Ureter (tissue), 1 donor: Measurements from ENCODE around the gene DUSP22. TPM values are rescaled to one million over a fixed set of nuclear protein-coding genes. Genes with fewer than 3 reads are reported as not detected.

Source experiments
- DNase-seq: peaks from one replicate; pipeline ENCODE4 v3.0.0-alpha.2; 2020; ENCODE audit warnings: low spot score
- total RNA-seq: library from RNA; stranded (reverse); gene quantifications from one replicate; pipeline ENCODE4 v1.2.4, GENCODE V29; 2023
- donor health status: DM: yes; HTN: yes; CAD: no.

Gene DUSP22
- total RNA-seq, 1 donor from 2014 or later = 48.9 TPM

- peak; percentile 48 for DNase-seq
Measured at GRCh38 chr6:296151-297122, 4.2 kb downstream of the DUSP22 start.

DNA sequence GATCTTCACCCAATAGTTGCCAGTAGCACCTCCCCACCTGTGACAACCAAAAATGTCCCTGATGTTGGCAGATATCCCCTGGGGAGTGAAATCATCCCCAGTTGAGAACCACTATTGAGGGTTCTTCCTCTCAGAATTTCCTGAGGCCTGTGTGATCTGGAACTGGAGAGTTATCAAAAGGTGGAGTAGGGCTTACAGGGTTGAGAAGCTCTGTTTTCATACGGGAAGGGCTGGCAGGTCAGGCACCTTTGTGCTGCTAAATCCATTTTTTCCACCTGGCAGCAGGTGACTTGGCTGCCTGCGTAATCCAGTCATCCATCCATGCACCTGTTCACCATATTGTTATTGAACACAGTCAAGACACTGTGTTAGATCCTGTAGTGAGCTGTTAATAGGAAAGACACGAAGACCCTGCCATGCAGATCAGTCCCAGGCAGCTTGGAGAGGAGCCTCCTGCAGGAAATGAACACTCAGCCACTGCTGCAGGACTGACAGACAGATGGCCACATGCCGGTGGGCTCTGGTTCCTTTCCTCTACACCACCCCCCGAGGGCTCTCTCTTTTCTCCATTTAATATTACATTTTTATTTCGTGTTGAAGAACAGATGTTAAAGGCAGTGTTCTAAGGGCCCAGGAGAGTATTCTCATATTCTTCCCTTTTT, 5.4 kb downstream of the DUSP22 start:
- DNase-seq = peak; percentile 34

DNA sequence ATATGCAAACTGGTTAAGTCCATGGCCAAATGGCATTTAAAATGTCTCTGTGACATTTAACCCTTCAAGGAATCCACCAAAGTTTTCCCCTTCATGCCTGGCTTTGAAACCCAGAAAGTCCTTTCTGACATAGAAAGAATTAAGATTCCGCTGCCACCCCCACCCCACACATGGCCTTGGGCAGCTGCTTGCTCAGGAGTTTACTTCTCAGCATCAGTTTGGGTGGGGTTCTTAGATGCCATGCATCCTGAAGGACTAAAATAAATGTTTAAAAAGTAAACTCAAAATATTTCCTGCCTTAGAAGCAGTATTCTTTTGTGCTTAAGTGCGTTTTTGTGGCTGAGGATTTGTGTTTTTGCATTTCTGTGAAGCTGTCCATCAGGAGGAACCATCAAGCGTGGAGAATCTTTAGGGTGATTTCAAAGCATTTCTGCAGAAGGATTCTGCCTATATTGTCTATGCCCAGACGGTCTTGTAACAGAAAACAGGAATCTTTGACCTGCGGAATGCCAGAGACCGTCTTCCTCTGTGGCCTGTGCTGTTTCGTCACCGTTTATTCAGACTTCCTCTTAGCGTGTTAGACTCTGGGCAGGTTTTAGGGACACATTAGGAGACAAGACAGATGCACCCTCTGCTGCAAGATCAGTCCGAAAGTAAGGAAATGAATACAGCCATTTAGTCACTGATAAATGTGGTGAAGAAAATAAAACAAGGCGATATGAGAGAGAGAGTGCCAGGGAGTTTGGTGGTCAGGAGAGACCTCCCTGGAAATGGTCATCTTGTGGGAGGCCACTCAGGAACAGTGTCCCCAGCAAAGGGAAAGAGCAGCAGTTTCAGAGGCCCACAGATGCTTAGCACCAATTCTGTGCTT, 6.2 kb downstream of the DUSP22 start:
- no peak for DNase-seq

DNA sequence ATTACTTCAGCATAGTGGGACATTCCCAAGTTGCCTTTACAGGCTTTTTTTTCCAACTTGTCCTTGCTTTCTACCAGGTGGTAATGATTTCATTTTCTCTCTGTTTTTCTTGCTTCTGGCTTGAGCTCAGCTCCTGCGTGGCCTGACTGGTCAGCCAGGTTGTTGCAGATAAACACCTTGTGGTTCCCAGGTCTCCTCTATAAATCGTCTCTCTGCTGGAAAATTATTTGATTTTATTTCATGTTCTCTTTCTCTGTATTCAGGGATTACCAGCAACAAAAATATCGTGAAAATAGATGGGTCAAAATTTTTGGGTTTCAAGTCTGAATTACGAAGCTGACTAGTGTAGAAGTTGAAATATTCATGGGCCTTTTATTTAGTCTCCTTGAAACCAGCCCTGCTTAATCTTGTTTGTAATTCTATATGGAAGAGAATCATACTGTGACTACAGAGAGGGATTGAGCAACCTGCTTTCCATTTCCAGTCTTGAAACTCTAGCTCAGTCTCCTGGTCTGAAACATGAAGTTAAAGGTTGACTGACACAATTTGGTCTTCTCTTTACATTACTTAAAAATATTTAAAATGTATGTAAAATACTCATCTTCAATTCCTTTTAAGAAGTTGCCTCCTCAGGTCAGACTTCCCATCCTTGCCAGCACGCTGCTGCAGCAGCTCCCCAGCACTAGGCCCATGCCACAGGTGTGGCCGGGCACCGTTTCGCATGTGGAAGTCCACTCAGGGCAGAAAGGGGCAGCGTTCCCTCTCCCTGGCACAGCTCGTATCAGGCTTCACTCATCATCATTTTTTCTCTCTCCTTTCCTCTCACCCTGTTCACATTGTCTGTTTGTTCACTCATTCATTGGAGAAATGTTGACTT, 7.1 kb downstream of the DUSP22 start:
- DNase-seq = no peak

DNA sequence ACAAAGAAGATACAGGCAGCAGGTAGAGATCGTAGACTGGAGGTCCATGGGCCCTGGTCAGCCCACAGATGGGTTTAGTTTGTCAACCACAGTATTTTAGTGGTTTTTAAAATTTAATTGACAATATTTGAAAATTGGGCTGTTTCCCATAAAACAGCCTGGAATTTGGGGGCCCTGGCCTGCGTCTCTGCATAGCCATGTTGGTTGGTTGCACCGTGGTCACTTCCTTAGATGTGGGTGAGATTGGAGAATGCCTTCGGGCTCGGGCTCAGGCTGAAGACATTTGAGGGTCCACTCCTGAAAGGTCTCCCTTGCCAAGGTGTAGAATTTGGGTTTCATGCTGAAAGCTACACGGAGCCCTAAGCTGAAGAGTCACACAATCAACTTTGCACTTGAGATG, 7.7 kb downstream of the DUSP22 start:
- DNase-seq = no peak

DNA sequence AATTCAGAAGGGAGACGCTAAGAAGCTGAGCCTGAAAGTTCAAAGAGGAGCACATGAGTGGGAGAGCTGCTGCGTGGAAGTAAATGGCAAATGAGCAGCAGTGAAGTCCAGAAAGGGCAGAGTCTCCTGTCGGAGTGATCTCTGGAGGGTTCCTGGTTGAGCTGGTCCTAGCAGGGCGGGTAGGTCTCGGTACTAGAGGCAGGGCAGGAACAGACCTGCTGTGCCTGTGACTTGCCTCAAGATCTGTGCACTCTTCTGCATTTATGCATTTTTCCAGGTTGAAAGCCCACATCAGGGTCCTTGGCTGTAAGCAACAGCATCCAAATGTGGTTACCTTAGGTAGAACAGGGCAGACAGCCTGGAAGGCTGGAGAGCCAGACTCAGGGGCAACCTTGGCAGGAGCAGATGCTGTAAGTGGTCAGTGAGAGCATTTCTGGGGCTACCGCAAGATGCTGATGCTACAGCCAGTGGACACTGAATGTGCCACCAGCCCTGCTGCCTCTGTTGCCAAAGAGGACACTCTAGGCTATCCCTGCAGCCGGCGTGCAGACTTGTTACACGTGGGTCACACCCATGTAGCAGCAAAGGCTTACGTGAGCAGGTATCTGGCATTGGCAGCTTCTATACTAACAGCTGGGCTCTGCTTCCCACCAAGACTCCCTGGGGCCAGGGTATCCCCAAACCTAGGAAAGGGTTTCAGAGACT, 8.4 kb downstream of the DUSP22 start:
- no peak for DNase-seq

DNA sequence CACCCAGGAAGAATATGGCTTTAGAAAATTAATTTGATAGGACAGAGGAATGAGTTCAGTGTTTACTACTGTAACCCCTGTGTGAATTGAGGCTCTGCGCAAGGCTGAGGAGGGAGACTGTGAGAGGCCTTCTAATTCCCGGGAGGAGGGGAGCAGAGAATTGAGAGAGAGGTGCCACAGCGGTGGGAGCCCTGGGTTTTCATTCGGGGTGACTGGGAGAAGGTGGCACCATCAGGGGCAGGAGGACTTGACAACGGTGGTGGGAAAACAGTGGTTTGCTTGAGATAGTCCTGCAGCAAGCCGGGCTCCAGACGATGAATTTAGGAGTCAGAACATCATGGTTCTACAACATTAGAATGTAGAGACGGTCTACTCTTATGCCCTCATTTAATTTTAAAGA, 9.2 kb downstream of the DUSP22 start:
- DNase-seq = no peak

GRCh38 chr6:301929-302705, 9.8 kb downstream of the DUSP22 start:
- DNase-seq = no peak

DNA sequence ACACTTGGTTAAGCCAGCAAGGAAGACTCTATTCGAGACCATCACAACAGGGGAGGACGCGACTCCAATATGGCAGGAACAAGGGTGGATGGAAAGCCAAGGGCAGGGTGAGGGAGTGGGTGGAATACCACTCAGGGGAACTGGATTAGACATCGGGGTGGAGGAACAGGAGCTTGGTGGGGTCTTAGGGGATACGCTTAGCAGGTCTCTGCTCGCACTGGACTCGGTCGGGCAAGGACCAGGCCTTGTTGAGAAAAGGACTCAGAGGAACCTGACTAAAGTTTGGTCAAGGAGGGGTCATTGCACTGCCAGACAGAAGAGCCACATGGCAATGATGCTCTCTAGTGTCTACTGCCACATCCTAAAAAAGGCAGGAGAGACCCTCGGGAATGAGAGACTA, 10.5 kb downstream of the DUSP22 start:
- DNase-seq = no peak

DNA sequence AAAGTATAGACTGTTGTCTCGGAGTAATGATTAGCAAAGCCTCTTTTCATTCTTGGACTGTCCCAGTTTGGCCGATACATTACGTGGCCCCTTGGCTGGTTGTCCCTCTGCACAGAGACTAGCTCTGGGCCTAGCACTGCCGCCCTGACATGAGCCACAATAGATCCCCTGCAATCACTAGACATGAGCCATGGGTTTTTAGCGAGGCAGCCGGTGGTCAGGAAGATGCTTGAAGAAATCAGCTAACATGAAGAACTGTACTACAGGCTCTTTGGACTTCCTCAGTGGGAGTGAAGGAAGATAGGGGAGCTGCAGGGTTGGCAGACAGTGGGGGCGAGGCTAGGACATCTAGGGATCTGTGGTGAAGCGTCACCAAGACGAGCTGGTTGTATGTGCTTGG, 11.0 kb downstream of the DUSP22 start:
- no peak for DNase-seq

GRCh38 chr6:303948-304558, 11.8 kb downstream of the DUSP22 start:
- DNase-seq = no peak

DNA sequence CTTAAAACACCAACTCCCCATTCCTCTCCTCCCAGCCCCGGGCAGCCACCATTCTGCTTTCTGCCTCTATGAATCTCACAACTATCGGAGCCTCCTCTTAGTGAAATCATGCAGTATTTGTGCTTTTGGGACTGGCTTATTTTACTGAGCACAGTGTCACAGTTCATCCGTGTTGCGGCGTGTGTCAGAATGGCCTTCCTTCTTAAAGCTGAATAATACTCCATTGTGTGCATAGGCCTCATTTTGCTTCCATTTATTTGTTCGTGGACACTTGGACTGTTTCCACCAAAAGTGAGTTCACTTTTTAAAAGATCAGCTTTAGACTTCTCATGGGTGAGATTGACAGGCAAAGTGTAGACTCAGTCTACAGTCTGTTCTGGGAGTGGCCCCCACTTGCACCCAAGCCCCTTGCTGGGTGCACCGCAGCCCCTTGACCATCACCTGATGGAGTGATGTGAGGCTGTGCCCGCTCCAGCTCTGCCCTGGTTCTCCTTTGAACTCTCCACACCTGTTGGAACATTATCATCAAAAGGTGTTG, 12.6 kb downstream of the DUSP22 start:
- no peak for DNase-seq

GRCh38 chr6:305371-306206, 13.3 kb downstream of the DUSP22 start:
- no peak for DNase-seq

DNA sequence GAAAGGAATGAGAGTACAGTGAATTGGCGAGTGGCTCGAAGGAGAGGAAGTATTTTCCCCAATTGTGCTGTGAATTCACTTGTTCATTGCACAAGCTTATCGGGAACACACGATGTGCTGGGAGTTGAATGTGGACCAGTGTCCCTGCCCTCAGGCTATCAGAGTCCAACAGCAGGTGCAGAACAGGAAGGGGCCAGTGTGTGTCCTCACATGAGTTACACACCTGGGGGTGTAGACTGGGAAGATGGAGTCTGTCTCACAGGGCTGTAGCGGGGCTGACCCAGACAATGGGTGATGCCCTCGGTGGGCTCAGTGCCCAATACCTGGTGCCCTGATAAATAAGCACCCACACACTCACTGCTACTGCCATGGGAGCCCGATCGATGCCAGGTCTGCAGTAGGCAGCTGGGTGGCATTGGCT, 14.4 kb downstream of the DUSP22 start:
- no peak for DNase-seq

DNA sequence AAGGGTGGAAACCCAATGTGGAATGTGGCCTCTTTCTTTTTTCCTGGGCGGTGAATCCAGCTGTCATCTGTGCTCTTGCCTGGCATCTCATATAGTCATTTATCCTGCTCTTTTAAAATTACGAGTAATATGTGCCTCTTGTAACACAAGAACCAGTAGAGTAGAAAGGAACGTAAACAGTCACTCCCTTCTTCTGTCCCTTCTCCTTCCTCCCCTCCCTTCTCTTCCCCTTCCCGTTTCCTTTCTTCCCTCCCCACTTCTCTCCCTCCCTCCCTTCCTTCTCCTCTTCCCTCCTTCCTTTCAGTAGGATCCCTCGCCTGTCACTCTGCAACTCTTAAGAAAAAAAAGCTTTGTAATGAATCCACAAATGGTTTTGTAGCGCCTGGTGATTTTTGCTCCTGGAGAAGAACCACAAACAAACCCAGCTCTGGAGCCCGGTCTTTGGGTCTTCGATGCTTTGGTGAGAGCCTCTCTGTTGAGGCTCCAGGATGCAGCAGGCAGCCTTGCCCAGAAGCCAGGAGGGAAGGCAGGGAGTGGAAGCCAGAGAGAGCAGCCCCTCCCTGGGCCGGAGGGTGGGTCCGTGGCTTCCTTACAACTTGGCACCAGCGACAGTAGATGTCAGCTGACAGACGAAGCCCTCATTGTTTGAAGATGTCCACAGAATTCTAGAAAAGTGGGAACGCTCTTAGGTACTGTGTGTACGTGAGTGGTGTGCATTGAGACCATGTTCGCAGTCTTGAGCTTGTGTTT, 15.0 kb downstream of the DUSP22 start:
- no peak for DNase-seq

DNA sequence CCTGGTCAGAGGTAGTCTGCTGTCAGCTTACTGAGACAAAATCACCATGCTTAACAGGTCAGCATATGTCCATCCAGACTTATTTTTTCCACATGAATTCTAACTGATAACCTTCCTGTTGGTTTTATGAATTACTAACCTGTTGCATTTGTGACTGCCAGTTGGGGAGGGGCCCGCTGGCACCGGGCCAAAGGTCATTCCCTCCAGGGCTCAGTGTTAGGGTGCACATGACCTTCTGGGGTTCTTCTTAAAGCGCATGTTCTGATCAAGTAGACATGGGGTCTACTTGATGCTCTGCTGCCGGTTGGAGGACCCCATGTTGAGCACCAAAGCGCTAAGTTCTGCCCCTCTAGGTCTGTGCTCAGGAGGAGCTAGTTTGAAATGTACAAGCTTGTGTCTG, 15.6 kb downstream of the DUSP22 start:
- no peak for DNase-seq

GRCh38 chr6:308307-308706, 16.0 kb downstream of the DUSP22 start:
- no peak for DNase-seq
